ENCODE measurements around the gene SUPT4H1.

SUPT4H1 gene

DNA sequence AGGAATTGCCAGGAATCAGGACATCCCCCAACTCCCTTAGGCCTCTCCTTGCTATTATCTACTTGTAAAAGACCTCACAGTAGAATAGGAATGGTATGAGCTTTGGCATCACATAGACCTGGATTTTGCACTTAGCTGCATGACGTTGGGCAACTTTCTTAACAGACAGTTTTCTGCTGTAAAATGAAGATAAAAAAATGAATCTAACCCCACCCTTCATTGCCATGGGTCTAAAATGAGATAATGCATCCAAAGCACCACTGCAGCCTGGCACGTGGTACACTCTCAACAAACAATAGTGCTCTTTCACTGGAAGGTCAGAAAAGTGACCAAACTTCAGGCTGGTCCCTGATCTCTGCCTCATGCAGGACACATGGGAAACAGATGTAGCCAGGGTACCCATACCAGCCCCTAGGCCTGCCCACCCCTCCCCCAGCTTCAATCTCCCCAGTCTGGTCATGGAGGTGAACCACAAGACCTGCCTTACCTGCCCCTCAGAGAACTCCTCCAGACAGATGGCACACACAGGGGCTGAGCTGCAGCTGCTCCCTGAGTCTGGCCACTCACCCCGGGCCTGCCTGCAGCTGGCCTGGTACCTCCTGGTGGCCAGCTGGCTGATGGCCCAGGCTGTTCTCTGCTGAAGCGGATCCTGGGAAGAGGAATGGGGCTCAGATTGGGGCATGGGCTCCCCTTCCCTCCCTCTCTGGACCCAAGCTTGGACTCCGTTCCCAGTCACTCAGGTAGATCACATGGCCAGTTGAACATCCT is 8.5 kb upstream of the SUPT4H1 start:
- H3K4me1 Mint-ChIP-seq (ENCODE audit: low read depth), result peaks cover 5% of the 10 kb centered on the region
- no peaks in the 10 kb centered on the region for H3K9me3 Mint-ChIP-seq
- H3K27ac Mint-ChIP-seq, result no peak overlapping the region
- peaks cover 4% of the 10 kb centered on the region for H3K36me3 Mint-ChIP-seq (ENCODE audit: low read depth)
- no peak overlapping the region for H3K4me3 Mint-ChIP-seq
- H3K27me3 Mint-ChIP-seq, result no peaks in the 10 kb centered on the region

DNA sequence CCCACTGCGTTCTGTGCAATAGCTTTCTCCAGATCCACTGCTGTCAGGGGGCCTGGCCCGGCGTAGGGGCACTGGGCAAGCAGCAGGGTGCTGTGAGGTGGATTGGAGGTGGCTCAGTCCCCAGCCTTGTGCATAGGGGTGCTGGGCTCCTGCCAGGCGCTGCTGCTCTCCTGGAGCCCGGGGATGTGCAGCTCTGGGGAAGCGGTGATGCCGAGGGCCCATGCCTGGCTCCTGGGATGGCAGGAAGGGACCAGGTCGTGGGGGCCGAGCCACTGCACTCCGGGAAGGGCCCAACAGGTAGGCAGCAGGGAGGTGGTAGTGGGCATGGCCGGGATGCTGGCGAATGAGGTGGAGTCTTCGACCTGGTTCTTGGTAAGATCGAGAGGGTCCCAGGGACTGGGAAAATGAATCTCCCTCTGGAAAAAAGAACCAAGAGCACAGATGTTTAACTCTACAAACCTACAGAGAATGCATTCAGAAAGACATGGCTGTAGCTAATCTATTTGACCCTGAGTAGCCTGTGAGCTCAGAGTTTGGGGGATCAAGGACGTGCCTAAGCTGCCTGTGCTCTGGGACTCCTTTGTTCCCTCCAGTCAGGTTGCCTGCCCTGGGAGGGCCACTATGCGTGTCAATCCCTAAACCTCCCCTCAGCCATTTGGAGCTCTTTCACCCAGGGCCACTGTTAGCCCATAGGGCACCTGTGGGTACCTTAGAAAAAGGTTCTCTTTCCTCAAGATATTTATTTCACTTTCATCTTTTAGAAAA is 6.6 kb upstream of the SUPT4H1 start:
- Mint-ChIP-seq H3K27ac (no peak overlapping the region), H3K4me1 (ENCODE audit: low read depth) (peaks cover 10% of the 10 kb centered on the region), H3K4me3 (no peak overlapping the region), H3K36me3 (ENCODE audit: low read depth) (peaks cover 4% of the 10 kb centered on the region), H3K9me3 (no peaks in the 10 kb centered on the region), H3K27me3 (no peaks in the 10 kb centered on the region)

DNA sequence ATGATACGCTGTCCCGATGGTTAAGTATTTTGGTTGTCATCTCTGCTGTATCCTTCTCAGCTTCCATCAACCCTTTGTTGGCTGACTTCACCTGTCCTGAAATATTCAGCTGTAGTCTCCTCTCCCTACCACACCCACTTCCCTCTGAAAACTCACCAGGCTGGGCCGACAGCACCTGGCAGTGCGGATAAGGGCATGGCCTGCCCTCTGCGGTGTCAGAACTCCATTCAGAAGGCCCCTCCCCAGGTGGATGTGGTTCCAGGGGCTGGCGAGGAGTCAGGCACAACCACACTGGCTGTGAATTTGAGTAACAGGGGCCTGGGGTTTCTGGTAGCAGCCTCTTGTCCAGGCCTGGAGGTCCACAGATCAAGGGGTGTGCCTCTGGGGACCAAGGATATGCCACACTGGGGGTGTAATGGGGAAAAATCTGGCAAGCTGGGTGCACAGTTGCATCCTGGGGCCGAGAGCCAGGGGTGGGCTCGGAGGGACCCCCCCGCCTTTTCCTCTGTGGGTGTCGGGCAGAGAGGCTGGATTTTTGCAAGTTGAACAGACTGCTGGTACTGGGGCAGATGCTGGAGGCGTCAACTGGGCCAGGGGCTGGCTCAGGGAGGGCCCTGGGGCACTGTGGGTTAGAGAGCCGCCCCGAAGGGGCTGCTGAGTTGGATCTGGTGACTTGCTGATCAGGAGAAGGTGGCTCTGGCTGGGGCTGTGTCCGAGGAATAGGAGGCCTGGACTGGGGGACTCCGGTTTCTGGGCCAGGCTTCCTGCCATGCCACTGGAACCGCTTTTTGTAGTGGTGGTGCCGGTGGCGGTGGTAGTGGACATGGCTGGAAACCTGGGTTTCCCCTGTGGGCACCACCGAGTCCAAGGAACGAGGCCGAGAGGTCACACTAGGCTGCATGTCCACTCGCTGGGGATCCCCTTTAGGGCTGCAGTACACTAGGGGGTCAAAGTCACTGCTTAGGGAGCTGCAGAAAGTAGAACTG is 5.6 kb upstream of the SUPT4H1 start:
- Mint-ChIP-seq H3K27ac (no peak overlapping the region), H3K9me3 (no peaks in the 10 kb centered on the region), H3K4me3 (no peak overlapping the region), H3K27me3 (no peaks in the 10 kb centered on the region), H3K4me1 (ENCODE audit: low read depth) (peaks cover 20% of the 10 kb centered on the region), H3K36me3 (ENCODE audit: low read depth) (peaks cover 10% of the 10 kb centered on the region)

DNA sequence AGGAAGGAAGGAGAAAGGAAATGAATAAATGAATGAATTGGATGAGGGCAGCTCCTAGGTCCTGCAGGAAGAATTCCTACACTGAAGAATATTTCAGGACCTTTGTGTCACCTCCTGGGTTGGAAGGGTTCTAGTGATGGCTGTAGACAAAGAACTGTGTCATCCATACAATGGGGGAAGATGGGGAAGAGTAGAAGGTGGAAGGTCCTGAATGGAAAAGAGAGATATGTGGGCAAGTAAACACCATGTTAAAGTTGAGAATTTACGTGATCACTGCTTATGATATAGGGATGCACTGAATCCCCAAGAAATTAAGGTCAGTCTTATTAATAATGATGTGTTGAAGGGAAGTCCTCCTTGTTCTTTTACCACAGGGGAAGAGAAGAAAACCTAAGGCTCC is 4.2 kb upstream of the SUPT4H1 start:
- Mint-ChIP-seq H3K9me3 (no peaks in the 10 kb centered on the region), H3K27ac (no peak overlapping the region), H3K36me3 (ENCODE audit: low read depth) (peaks cover 19% of the 10 kb centered on the region), H3K4me3 (no peak overlapping the region), H3K4me1 (ENCODE audit: low read depth) (peaks cover 29% of the 10 kb centered on the region), H3K27me3 (no peaks in the 10 kb centered on the region)

DNA sequence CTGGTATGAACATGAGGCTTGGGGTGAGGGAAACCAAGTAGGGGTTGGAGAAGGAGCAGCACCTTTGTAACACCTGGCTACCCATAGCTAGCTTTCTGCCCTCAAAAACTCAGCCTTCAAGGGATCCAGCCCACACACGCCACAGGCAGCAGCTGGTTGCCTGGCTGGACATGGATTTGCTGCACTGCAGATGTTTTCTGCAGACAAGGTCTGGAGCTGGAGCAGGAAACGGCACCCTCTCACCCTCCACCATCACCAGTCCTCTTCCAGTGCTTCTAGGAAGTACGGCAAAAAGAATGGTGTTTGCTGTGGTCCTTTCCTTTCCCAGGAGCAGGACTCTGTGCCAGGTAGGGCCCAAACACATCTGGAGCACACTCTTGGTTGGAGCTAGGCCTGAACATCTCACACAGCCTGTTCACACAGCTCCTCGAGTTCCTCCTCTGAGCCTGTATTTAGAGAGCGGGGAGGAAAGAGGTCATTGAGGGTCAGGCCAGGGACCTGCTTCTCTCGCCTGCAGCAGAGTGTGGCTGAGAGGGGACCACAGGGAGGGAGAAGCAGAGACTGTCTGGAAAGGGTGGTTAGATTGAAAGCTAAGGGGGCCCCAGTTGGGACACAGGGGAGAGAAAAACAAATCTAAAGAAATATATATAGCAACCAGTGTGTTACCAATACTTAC is 2.7 kb upstream of the SUPT4H1 start:
- H3K4me3 Mint-ChIP-seq, result no peak overlapping the region
- H3K9me3 Mint-ChIP-seq, result no peaks in the 10 kb centered on the region
- H3K27ac Mint-ChIP-seq, result no peak overlapping the region
- no peaks in the 10 kb centered on the region for H3K27me3 Mint-ChIP-seq
- H3K36me3 Mint-ChIP-seq (ENCODE audit: low read depth), result peaks cover 27% of the 10 kb centered on the region
- H3K4me1 Mint-ChIP-seq (ENCODE audit: low read depth), result peaks cover 38% of the 10 kb centered on the region

DNA sequence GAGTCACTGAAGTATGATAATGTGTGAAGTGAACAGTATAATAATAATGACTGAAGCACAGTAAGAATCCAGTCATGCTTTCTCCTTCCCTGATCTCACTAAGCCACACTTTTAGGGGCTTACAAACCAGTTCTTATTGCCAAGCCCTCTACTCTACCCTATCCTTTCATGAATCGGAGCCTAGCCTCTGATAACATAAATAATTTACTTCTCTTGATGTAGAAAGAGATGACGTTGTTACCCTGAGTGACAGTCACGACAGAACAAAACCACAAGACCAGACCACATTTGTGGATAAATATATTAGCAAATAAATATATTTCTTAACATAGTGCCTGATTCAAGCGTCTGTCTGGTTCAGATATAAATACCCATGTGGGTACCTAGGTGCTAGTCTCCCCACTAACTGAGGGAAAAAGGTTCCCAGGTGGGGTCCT is 1.4 kb upstream of the SUPT4H1 start:
- H3K9me3 Mint-ChIP-seq, result no peaks in the 10 kb centered on the region
- peaks cover 50% of the 10 kb centered on the region for H3K4me1 Mint-ChIP-seq (ENCODE audit: low read depth)
- H3K27me3 Mint-ChIP-seq, result no peaks in the 10 kb centered on the region
- H3K4me3 Mint-ChIP-seq, result peak overlapping the region; percentile 100
- H3K27ac Mint-ChIP-seq, result peak overlapping the region; percentile 93
- peaks cover 40% of the 10 kb centered on the region for H3K36me3 Mint-ChIP-seq (ENCODE audit: low read depth)

DNA sequence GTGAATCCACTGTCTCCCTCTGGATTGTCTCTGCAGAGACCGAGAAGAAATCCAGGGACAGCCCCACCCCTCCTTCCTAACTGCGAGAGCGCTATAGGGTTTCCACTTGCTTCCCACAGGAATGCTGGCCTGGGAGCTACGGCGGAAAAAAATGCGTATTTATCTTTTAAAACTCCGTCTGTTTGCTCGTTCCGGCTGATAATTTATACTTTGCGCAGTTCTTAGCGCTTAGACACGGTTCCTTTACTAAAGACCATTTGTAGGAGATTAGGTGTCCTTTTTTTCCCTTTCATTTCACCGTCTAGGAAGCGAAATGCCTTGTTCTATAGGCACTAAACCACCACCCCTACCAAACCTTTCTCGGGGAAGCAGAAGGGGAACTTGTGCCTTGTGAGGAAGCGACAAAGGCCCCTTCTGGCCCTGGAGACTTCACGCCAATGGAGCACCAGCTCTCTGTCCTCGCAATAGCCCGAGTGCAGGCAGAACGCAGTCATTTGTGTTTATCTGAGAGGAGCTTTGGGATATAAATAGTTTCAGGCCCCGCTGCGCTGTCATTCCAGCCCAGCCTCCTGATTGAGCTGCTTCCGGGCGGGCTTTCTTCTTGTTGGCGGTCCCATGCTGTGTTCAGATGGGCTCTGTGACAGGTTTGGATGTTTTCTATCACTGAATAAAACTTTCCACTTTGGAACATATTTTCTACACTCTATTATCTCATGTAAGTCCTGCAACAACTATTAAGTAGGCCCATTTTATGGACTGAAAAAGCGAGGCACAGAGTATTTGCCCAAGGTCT is 791 bp upstream of the SUPT4H1 start:
- Mint-ChIP-seq H3K36me3 (ENCODE audit: low read depth) (peaks cover 46% of the 10 kb centered on the region), H3K27ac (peak overlapping the region; percentile 93), H3K27me3 (no peaks in the 10 kb centered on the region), H3K4me1 (ENCODE audit: low read depth) (peaks cover 56% of the 10 kb centered on the region), H3K4me3 (peak overlapping the region; percentile 100), H3K9me3 (no peaks in the 10 kb centered on the region)

DNA sequence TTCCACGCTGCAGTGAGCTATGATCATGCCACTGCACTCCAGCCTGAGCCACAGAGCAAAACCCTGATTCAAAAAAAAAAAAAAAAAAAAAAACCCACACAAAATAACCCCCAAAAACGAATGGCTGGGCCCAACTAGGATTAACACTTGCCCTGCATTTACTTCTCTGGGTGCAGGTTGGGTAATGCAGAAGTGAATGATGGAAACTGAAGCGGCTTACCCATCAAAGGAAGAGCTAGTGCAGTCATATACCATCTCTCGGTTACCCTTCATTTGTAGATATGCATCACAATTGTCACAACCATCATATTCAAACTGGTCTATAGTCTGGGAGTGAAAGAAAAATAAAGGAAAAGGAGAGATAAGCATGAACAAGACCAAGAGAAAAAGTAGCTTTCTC is 819 bp downstream of the SUPT4H1 start:
- Mint-ChIP-seq H3K27ac (peak overlapping the region; percentile 99), H3K9me3 (no peaks in the 10 kb centered on the region), H3K36me3 (ENCODE audit: low read depth) (peaks cover 60% of the 10 kb centered on the region), H3K4me3 (peak overlapping the region; percentile 100), H3K27me3 (no peaks in the 10 kb centered on the region), H3K4me1 (ENCODE audit: low read depth) (peaks cover 72% of the 10 kb centered on the region)

DNA sequence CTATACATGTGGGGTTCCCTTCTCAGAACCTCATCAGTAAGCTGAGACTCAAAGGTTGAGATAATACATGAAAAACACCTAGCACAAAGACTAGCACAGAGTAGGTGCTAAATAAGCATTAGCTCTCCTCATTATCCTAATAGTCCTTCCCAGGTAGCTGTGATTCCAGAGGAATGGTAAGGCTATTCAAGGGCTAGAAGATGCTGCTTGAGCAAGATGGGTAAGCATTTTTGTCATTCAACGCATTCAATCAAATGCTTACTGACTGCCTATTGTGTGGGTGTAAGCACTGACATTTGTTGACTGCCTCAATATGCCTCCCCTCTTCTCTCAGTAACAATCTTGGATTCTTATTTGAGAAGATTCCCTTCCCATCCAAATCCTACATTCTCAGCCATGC is 4.0 kb downstream of the SUPT4H1 start:
- Mint-ChIP-seq H3K27me3 (no peaks in the 10 kb centered on the region), H3K36me3 (ENCODE audit: low read depth) (peaks cover 79% of the 10 kb centered on the region), H3K4me3 (no peak overlapping the region), H3K9me3 (no peaks in the 10 kb centered on the region), H3K27ac (peak overlapping the region; percentile 99), H3K4me1 (ENCODE audit: low read depth) (peaks cover 89% of the 10 kb centered on the region)

DNA sequence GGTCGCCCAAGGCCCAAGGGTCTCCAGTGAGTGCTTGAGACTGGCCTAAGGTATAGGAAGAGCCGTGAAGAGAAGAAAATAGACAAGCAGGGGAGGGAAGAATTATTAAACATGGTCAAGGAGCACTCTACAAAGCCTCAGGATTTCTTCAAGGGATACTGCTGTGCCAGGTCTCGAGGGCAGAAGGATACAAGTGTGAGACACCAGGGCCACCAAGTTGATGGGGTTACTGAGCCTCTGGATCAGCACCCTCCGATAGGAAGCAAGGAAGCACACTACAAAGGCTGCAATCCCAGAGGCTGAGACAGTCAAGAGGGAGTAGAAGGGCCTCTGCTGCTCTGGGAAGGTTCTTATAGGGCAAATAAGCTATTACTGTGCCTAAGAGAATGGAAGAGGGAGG is 6.5 kb downstream of the SUPT4H1 start:
- peak overlapping the region; percentile 92 for H3K4me3 Mint-ChIP-seq
- H3K9me3 Mint-ChIP-seq, result no peaks in the 10 kb centered on the region
- H3K27me3 Mint-ChIP-seq, result no peaks in the 10 kb centered on the region
- H3K27ac Mint-ChIP-seq, result peak overlapping the region; percentile 99
- H3K36me3 Mint-ChIP-seq (ENCODE audit: low read depth), result peaks cover 84% of the 10 kb centered on the region
- H3K4me1 Mint-ChIP-seq (ENCODE audit: low read depth), result peaks cover 92% of the 10 kb centered on the region

DNA sequence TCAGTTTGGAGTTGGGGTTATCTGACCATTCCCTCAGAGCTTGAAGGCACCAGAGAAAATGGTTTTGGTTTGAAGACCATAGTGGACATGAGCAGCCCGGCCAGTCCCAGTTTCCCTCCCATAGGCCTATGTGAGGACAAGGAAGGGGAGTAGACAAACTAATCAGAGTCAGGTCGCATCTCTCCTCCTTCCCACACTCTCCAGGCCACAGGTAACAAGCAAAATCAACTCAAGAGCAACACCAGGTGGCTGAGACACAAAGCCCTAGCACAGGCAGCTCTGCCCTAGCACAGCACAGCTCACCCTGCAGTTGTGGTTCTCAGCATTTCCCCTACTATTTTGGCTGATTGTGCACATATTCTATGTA is 7.2 kb downstream of the SUPT4H1 start:
- peak overlapping the region; percentile 99 for H3K27ac Mint-ChIP-seq
- no peaks in the 10 kb centered on the region for H3K27me3 Mint-ChIP-seq
- peak overlapping the region; percentile 92 for H3K4me3 Mint-ChIP-seq
- peaks cover 90% of the 10 kb centered on the region for H3K36me3 Mint-ChIP-seq (ENCODE audit: low read depth)
- peaks cover 97% of the 10 kb centered on the region for H3K4me1 Mint-ChIP-seq (ENCODE audit: low read depth)
- no peaks in the 10 kb centered on the region for H3K9me3 Mint-ChIP-seq

DNA sequence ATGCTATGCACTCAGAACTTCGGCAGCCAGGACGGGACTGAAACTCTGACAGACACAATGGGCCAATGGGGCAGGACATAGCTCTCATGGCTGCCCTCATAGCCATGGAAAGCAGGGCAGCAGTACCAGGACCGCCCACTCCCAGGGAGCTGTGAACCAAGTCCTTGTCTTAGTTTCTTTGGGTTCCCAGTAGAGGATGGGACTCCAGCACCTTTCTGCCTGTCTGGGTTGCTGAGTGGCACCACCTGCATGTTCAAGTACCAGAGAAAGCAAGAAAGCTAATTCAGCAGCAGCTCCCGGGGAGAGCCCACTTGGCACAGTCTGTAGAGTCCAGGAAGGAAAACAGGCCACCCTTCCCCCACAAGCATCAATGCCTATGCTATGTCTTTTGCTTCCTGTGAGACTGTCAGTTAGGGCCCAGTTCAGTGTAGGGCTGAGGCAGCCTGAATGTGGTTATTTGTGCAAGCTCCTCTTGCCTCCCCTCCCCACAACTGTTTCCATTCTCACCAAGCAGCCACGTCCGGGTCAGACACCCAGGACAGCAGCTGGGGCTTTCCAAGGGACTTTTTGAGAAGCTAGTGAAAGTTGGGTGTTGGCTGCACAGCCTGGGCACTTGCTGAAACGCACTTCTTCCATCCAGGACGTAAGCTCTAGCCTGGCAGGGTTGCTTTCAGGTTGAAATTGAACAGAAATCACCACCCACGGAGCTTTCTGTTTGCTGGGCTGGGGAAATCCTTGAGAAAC is 7.8 kb downstream of the SUPT4H1 start:
- Mint-ChIP-seq H3K4me1 (ENCODE audit: low read depth) (peaks cover 91% of the 10 kb centered on the region), H3K27me3 (no peaks in the 10 kb centered on the region), H3K4me3 (peak overlapping the region; percentile 92), H3K9me3 (no peaks in the 10 kb centered on the region), H3K27ac (peak overlapping the region; percentile 99), H3K36me3 (ENCODE audit: low read depth) (peaks cover 90% of the 10 kb centered on the region)

DNA sequence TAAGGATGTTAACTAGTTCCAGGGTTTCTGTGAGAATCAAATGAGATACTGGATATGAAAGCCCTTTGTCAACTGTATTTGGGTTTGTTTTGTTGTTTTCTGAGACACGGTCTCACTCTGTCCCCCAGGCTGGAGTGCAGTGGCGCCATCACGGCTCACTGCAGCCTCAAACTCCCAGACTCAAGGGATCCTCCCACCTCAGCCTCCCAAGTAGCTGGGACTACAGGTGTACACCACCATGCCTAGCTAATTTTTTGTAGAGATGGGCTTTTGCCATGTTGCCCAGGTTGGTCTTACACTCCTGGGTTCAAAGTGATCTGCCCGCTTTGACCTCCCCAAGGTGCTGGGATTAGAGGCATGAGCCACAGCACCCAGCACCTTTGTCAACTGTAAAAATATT is 8.9 kb downstream of the SUPT4H1 start:
- Mint-ChIP-seq H3K27me3 (no peaks in the 10 kb centered on the region), H3K9me3 (no peaks in the 10 kb centered on the region), H3K4me1 (ENCODE audit: low read depth) (peaks cover 86% of the 10 kb centered on the region), H3K36me3 (ENCODE audit: low read depth) (peaks cover 83% of the 10 kb centered on the region), H3K27ac (peak overlapping the region; percentile 99), H3K4me3 (peak overlapping the region; percentile 92)

Measured in stimulated activated naive CD8-positive, alpha-beta T cell treated with anti-CD3 and anti-CD28 coated beads, Interleukin-15, Interleukin-2, amounts not matched to agents 100 ng/mL and 50 ng/mL, for 24 hours (primary cell).